Neural cell (in vitro differentiated cells): ENCODE data around the gene C1orf115.

Experiments used
- EP300 ChIP-seq: fragments of 450-650 bp; conservative IDR thresholded peaks from 2 replicates; pipeline ENCODE4 v1.6.1; 2014; ENCODE audit warnings: antibody characterized with exemption, mild to moderate bottlenecking, moderate library complexity; ENCODE audit not compliant: poor library complexity, severe bottlenecking
- EZH2 ChIP-seq: fragments of 200-600, 300-800 bp; shearing (Covaris generic), sonication (generic); IDR thresholded peaks from 2 replicates; pipeline ENCODE4 v1.6.1; 2014; ENCODE audit warnings: antibody characterized with exemption, low read length, borderline replicate concordance, mild to moderate bottlenecking; ENCODE audit not compliant: insufficient read depth, poor library complexity, severe bottlenecking
- MXI1 ChIP-seq: fragments of 450-650 bp; conservative IDR thresholded peaks from 2 replicates; pipeline ENCODE4 v1.6.1; 2014; ENCODE audit warnings: antibody characterized with exemption, mild to moderate bottlenecking; ENCODE audit not compliant: poor library complexity, severe bottlenecking
- POLR2AphosphoS5 ChIP-seq: IDR thresholded peaks from 2 replicates; pipeline ENCODE4 v1.6.1; 2012
- RAD21 ChIP-seq: fragments of 450-650 bp; conservative IDR thresholded peaks from 2 replicates; pipeline ENCODE4 v1.6.1; 2014; ENCODE audit warnings: antibody characterized with exemption, mild to moderate bottlenecking, moderate library complexity
- TAF1 ChIP-seq: IDR thresholded peaks from 2 replicates; pipeline ENCODE4 v1.6.1; 2012; ENCODE audit warnings: low read depth
- TF ChIP-seq, protein P1 (sequence below): fragments of 450-650 bp; IDR thresholded peaks from 2 replicates; pipeline ENCODE4 v1.5.1; 2014; ENCODE audit warnings: antibody characterized with exemption, mild to moderate bottlenecking, moderate library complexity; ENCODE audit not compliant: poor library complexity, severe bottlenecking
- TF ChIP-seq, protein P2 (sequence below): IDR thresholded peaks from 2 replicates; pipeline ENCODE4 v1.6.1; 2012; ENCODE audit warnings: borderline replicate concordance

DNA sequence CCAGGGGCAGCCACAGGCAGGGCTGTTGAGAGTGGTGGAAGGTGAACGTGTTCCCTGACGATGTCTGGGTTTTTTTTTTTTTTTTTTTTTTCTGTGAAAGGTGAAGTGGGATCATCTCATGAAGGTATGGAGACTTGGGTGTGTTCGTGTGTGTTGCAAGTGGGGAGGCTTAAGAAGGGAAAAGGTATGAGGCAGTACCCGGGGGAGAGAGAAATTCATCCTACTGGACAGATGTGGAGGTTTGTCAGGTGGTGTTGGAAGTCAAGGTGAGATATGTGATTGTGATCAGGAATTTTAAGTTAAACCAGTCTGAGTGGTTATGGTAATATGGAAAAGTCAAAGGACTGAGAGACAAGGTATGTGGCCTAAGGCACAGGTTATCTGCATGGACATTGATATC, 5.3 kb downstream of the C1orf115 start:
- TF ChIP-seq, protein P1, sequence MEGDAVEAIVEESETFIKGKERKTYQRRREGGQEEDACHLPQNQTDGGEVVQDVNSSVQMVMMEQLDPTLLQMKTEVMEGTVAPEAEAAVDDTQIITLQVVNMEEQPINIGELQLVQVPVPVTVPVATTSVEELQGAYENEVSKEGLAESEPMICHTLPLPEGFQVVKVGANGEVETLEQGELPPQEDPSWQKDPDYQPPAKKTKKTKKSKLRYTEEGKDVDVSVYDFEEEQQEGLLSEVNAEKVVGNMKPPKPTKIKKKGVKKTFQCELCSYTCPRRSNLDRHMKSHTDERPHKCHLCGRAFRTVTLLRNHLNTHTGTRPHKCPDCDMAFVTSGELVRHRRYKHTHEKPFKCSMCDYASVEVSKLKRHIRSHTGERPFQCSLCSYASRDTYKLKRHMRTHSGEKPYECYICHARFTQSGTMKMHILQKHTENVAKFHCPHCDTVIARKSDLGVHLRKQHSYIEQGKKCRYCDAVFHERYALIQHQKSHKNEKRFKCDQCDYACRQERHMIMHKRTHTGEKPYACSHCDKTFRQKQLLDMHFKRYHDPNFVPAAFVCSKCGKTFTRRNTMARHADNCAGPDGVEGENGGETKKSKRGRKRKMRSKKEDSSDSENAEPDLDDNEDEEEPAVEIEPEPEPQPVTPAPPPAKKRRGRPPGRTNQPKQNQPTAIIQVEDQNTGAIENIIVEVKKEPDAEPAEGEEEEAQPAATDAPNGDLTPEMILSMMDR, result no peak
- TF ChIP-seq, protein P2, sequence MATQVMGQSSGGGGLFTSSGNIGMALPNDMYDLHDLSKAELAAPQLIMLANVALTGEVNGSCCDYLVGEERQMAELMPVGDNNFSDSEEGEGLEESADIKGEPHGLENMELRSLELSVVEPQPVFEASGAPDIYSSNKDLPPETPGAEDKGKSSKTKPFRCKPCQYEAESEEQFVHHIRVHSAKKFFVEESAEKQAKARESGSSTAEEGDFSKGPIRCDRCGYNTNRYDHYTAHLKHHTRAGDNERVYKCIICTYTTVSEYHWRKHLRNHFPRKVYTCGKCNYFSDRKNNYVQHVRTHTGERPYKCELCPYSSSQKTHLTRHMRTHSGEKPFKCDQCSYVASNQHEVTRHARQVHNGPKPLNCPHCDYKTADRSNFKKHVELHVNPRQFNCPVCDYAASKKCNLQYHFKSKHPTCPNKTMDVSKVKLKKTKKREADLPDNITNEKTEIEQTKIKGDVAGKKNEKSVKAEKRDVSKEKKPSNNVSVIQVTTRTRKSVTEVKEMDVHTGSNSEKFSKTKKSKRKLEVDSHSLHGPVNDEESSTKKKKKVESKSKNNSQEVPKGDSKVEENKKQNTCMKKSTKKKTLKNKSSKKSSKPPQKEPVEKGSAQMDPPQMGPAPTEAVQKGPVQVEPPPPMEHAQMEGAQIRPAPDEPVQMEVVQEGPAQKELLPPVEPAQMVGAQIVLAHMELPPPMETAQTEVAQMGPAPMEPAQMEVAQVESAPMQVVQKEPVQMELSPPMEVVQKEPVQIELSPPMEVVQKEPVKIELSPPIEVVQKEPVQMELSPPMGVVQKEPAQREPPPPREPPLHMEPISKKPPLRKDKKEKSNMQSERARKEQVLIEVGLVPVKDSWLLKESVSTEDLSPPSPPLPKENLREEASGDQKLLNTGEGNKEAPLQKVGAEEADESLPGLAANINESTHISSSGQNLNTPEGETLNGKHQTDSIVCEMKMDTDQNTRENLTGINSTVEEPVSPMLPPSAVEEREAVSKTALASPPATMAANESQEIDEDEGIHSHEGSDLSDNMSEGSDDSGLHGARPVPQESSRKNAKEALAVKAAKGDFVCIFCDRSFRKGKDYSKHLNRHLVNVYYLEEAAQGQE, result no peak
- TF ChIP-seq POLR2AphosphoS5 (no peak), EP300 (no peak), MXI1 (no peak), RAD21 (no peak), TAF1 (no peak), EZH2 (no peak)
